Measurements from ENCODE around the gene SP3.
A peak's percentile ranks its signal among the peaks of the same experiment; 100 is the strongest.

Gene SP3

GRCh38 chr2:173965372-173966025 is at the start of gene SP3:
Gene SP3, minus strand, starts transcription at chr2:173965373. Its CDS starts 202 bp downstream, at chr2:173965171.
- DNase-seq = peak; percentile 80 to 93

GRCh38 chr2:174014699-174015070 is 49.5 kb upstream of the SP3 start:
- no peak for DNase-seq

- DNase-seq = no peak
Measured at GRCh38 chr2:174014011-174014698, 49.0 kb upstream of the SP3 start.

- DNase-seq = no peak
Measured at GRCh38 chr2:174013315-174013751, 48.2 kb upstream of the SP3 start.

- DNase-seq = no peak
Measured at GRCh38 chr2:174012347-174013314, 47.5 kb upstream of the SP3 start.

- DNase-seq = no peak
Measured at GRCh38 chr2:174011796-174012195, 46.6 kb upstream of the SP3 start.

GRCh38 chr2:174011173-174011572 is 46.0 kb upstream of the SP3 start:
- DNase-seq = no peak

GRCh38 chr2:174009488-174010223 is 44.5 kb upstream of the SP3 start:
- DNase-seq = no peak

- DNase-seq = no peak
Measured at GRCh38 chr2:174008720-174009119, 43.5 kb upstream of the SP3 start.

- no peak for DNase-seq
Measured at GRCh38 chr2:174007010-174007409, 41.8 kb upstream of the SP3 start.

GRCh38 chr2:174005801-174006419 is 40.7 kb upstream of the SP3 start:
- DNase-seq = no peak

GRCh38 chr2:174004905-174005605 is 39.9 kb upstream of the SP3 start:
- no peak for DNase-seq

- DNase-seq = no peak
Measured at GRCh38 chr2:174003720-174004695, 38.8 kb upstream of the SP3 start.

- no peak for DNase-seq
Measured at GRCh38 chr2:174002679-174003078, 37.5 kb upstream of the SP3 start.

- no peak for DNase-seq
Measured at GRCh38 chr2:174001107-174001506, 35.9 kb upstream of the SP3 start.

GRCh38 chr2:173999724-174000123 is 34.6 kb upstream of the SP3 start:
- no peak for DNase-seq

GRCh38 chr2:173999272-173999671 is 34.1 kb upstream of the SP3 start:
- no peak for DNase-seq

- DNase-seq = no peak
Measured at GRCh38 chr2:173998386-173998785, 33.2 kb upstream of the SP3 start.

GRCh38 chr2:173997753-173998152 is 32.6 kb upstream of the SP3 start:
- DNase-seq = no peak

GRCh38 chr2:173997269-173997668 is 32.1 kb upstream of the SP3 start:
- no peak for DNase-seq
